ENCODE data around the gene C14orf93.
"Not testable (repeated sequence)": the region's sequence is repeated elsewhere in the genome, so short reads cannot be mapped to it uniquely, and the experiment has no call there.

The C14orf93 gene

GRCh38 chr14:22977434-22977683 lies 32.6 kb downstream of the C14orf93 start:
- peaks cover 12% of the 10 kb centered on the region; the same call in 1 of the 2 replicates for H3K27me3 ChIP-seq (ENCODE audit: insufficient read depth, low read length)
- peak overlapping the region; percentile 22; the same call in 1 of the 2 replicates for H3K4me3 ChIP-seq (ENCODE audit: low read length)
- H3K36me3 ChIP-seq (ENCODE audit: insufficient read depth, low read length): peaks cover 65% of the 10 kb centered on the region
- peak overlapping the region; percentile 78 for H3K27ac ChIP-seq (ENCODE audit: low read depth, low read length)
- H3K9me3 ChIP-seq (ENCODE audit: insufficient read depth, low read depth, low read length): no peaks in the 10 kb centered on the region
- H3K9ac ChIP-seq (ENCODE audit: low read depth, low read length): peak overlapping the region; percentile 53
- H3K4me1 ChIP-seq (ENCODE audit: insufficient read depth, low read length): peaks cover 41% of the 10 kb centered on the region

GRCh38 chr14:22976620-22977433 lies 33.1 kb downstream of the C14orf93 start:
- peaks cover 41% of the 10 kb centered on the region for H3K4me1 ChIP-seq (ENCODE audit: insufficient read depth, low read length)
- no peaks in the 10 kb centered on the region for H3K9me3 ChIP-seq (ENCODE audit: insufficient read depth, low read depth, low read length)
- peak overlapping the region; percentile 22; the same call in 1 of the 2 replicates for H3K4me3 ChIP-seq (ENCODE audit: low read length)
- peak overlapping the region; percentile 78 for H3K27ac ChIP-seq (ENCODE audit: low read depth, low read length)
- peak overlapping the region; percentile 53 for H3K9ac ChIP-seq (ENCODE audit: low read depth, low read length)
- H3K27me3 ChIP-seq (ENCODE audit: insufficient read depth, low read length): peaks cover 9% of the 10 kb centered on the region; the same call in 1 of the 2 replicates
- H3K36me3 ChIP-seq (ENCODE audit: insufficient read depth, low read length): peaks cover 70% of the 10 kb centered on the region
- WGBS: 71% methylated on average over 6 of the region's 6 CpGs

GRCh38 chr14:22974530-22975313 lies 35.2 kb downstream of the C14orf93 start:
- no peak overlapping the region for H3K4me3 ChIP-seq (ENCODE audit: low read length)
- no peaks in the 10 kb centered on the region for H3K9me3 ChIP-seq (ENCODE audit: insufficient read depth, low read depth, low read length)
- 91% methylated on average over 9 of the region's 9 CpGs for WGBS
- no peak overlapping the region for H3K27ac ChIP-seq (ENCODE audit: low read depth, low read length)
- no peak overlapping the region for H3K9ac ChIP-seq (ENCODE audit: low read depth, low read length)
- peaks cover 79% of the 10 kb centered on the region for H3K36me3 ChIP-seq (ENCODE audit: insufficient read depth, low read length)
- H3K4me1 ChIP-seq (ENCODE audit: insufficient read depth, low read length): peaks cover 35% of the 10 kb centered on the region
- H3K27me3 ChIP-seq (ENCODE audit: insufficient read depth, low read length): no peaks in the 10 kb centered on the region

- Histone ChIP-seq H3K36me3 (ENCODE audit: insufficient read depth, low read length) (peaks cover 74% of the 10 kb centered on the region), H3K27ac (ENCODE audit: low read depth, low read length) (no peak overlapping the region), H3K9ac (ENCODE audit: low read depth, low read length) (no peak overlapping the region), H3K27me3 (ENCODE audit: insufficient read depth, low read length) (no peaks in the 10 kb centered on the region), H3K4me3 (ENCODE audit: low read length) (no peak overlapping the region), H3K4me1 (ENCODE audit: insufficient read depth, low read length) (peaks cover 22% of the 10 kb centered on the region), H3K9me3 (ENCODE audit: insufficient read depth, low read depth, low read length) (no peaks in the 10 kb centered on the region)
- WGBS: 84% methylated on average over 6 of the region's 6 CpGs
Observed at GRCh38 chr14:22973217-22974032, 36.5 kb downstream of the C14orf93 start.

GRCh38 chr14:22972313-22972930 lies 37.5 kb downstream of the C14orf93 start:
- H3K9ac ChIP-seq (ENCODE audit: low read depth, low read length): no peak overlapping the region
- H3K4me1 ChIP-seq (ENCODE audit: insufficient read depth, low read length): peaks cover 14% of the 10 kb centered on the region
- no peaks in the 10 kb centered on the region for H3K27me3 ChIP-seq (ENCODE audit: insufficient read depth, low read length)
- H3K27ac ChIP-seq (ENCODE audit: low read depth, low read length): no peak overlapping the region
- H3K4me3 ChIP-seq (ENCODE audit: low read length): no peak overlapping the region
- H3K9me3 ChIP-seq (ENCODE audit: insufficient read depth, low read depth, low read length): no peaks in the 10 kb centered on the region
- WGBS: 95% methylated on average over 2 of the region's 2 CpGs
- peaks cover 69% of the 10 kb centered on the region for H3K36me3 ChIP-seq (ENCODE audit: insufficient read depth, low read length)

- Histone ChIP-seq H3K27ac (ENCODE audit: low read depth, low read length) (no peak overlapping the region), H3K36me3 (ENCODE audit: insufficient read depth, low read length) (peaks cover 57% of the 10 kb centered on the region), H3K9me3 (ENCODE audit: insufficient read depth, low read depth, low read length) (no peaks in the 10 kb centered on the region), H3K4me1 (ENCODE audit: insufficient read depth, low read length) (peaks cover 1% of the 10 kb centered on the region; the same call in 1 of the 2 replicates), H3K9ac (ENCODE audit: low read depth, low read length) (no peak overlapping the region), H3K27me3 (ENCODE audit: insufficient read depth, low read length) (no peaks in the 10 kb centered on the region), H3K4me3 (ENCODE audit: low read length) (no peak overlapping the region)
- 97% methylated on average over 1 of the region's 1 CpG for WGBS
Observed at GRCh38 chr14:22971152-22971551, 38.8 kb downstream of the C14orf93 start.

GRCh38 chr14:22966783-22967269 lies 43.1 kb downstream of the C14orf93 start:
- Histone ChIP-seq H3K4me1 (ENCODE audit: insufficient read depth, low read length) (no peaks in the 10 kb centered on the region), H3K4me3 (ENCODE audit: low read length) (no peak overlapping the region), H3K9ac (ENCODE audit: low read depth, low read length) (no peak overlapping the region), H3K36me3 (ENCODE audit: insufficient read depth, low read length) (peaks cover 16% of the 10 kb centered on the region), H3K9me3 (ENCODE audit: insufficient read depth, low read depth, low read length) (no peaks in the 10 kb centered on the region), H3K27ac (ENCODE audit: low read depth, low read length) (no peak overlapping the region; the same call in 1 of the 2 replicates), H3K27me3 (ENCODE audit: insufficient read depth, low read length) (no peaks in the 10 kb centered on the region)
- 80% methylated on average over 4 of the region's 4 CpGs for WGBS

- H3K27ac ChIP-seq (ENCODE audit: low read depth, low read length): peak overlapping the region; percentile 26; the same call in 1 of the 2 replicates
- not testable (repeated sequence) for H3K9ac ChIP-seq (ENCODE audit: low read depth, low read length); H3K4me3 ChIP-seq (ENCODE audit: low read length); H3K27me3 ChIP-seq (ENCODE audit: insufficient read depth, low read length); H3K4me1 ChIP-seq (ENCODE audit: insufficient read depth, low read length); H3K9me3 ChIP-seq (ENCODE audit: insufficient read depth, low read depth, low read length); H3K36me3 ChIP-seq (ENCODE audit: insufficient read depth, low read length)
- WGBS: 90% methylated on average over 13 of the region's 15 CpGs
Observed at GRCh38 chr14:22965916-22966782, 43.8 kb downstream of the C14orf93 start.

- no peaks in the 10 kb centered on the region for H3K36me3 ChIP-seq (ENCODE audit: insufficient read depth, low read length)
- H3K27me3 ChIP-seq (ENCODE audit: insufficient read depth, low read length): no peaks in the 10 kb centered on the region
- no peak overlapping the region for H3K9ac ChIP-seq (ENCODE audit: low read depth, low read length)
- H3K4me3 ChIP-seq (ENCODE audit: low read length): no peak overlapping the region
- no peak overlapping the region for H3K27ac ChIP-seq (ENCODE audit: low read depth, low read length)
- WGBS: 96% methylated on average over 6 of the region's 6 CpGs
- no peaks in the 10 kb centered on the region for H3K9me3 ChIP-seq (ENCODE audit: insufficient read depth, low read depth, low read length)
- no peaks in the 10 kb centered on the region for H3K4me1 ChIP-seq (ENCODE audit: insufficient read depth, low read length)
Observed at GRCh38 chr14:22962061-22962676, 47.8 kb downstream of the C14orf93 start.
